ENCODE measurements around the gene RUSC2.

Gene RUSC2

GRCh38 chr9:35489313-35490154 lies at the start of gene RUSC2:
Gene RUSC2 (plus strand): TSS chr9:35490111. CDS start chr9:35546522, 56,411 bp downstream.
- DNase-seq (ENCODE audit: low spot score): peak; percentile 45
- TF ChIP-seq CTCF (IDR thresholded peaks at IDR 0.05; ENCODE audit: extremely low read depth, missing control alignments): no peak

GRCh38 chr9:35446012-35446411 lies 43.9 kb upstream of the RUSC2 start:
- DNase-seq (ENCODE audit: low spot score): no peak
- TF ChIP-seq CTCF (IDR thresholded peaks at IDR 0.05; ENCODE audit: extremely low read depth, missing control alignments): no peak

- DNase-seq (ENCODE audit: low spot score): no peak
- no peak for TF ChIP-seq CTCF (IDR thresholded peaks at IDR 0.05; ENCODE audit: extremely low read depth, missing control alignments)
Measured at GRCh38 chr9:35448496-35448895, 41.4 kb upstream of the RUSC2 start.

GRCh38 chr9:35452481-35452880 lies 37.4 kb upstream of the RUSC2 start:
- TF ChIP-seq CTCF (IDR thresholded peaks at IDR 0.05; ENCODE audit: extremely low read depth, missing control alignments): no peak
- DNase-seq (ENCODE audit: low spot score): no peak

GRCh38 chr9:35453786-35454185 lies 36.1 kb upstream of the RUSC2 start:
- DNase-seq (ENCODE audit: low spot score): no peak

GRCh38 chr9:35464141-35465025 lies 25.5 kb upstream of the RUSC2 start:
- DNase-seq (ENCODE audit: low spot score): no peak
- TF ChIP-seq CTCF (IDR thresholded peaks at IDR 0.05; ENCODE audit: extremely low read depth, missing control alignments): no peak

More at GRCh38 chr9:35453786-35454185, 36.1 kb upstream of the RUSC2 start:
- TF ChIP-seq CTCF (IDR thresholded peaks at IDR 0.05; ENCODE audit: extremely low read depth, missing control alignments): no peak

GRCh38 chr9:35470340-35470739 lies 19.6 kb upstream of the RUSC2 start:
- no peak for TF ChIP-seq CTCF (IDR thresholded peaks at IDR 0.05; ENCODE audit: extremely low read depth, missing control alignments)
- no peak for DNase-seq (ENCODE audit: low spot score)

Measured in GM20000 (cell line).